Adrenal gland (tissue), 5 donors: ENCODE results near the gene DYSF.

Source experiments
- CTCF ChIP-seq, 6 experiments: fragments of 450-650 bp in 4 of 6; fragments of 200-600 bp in 2 of 6; sonication (generic) in 1 of 6; IDR thresholded peaks; 1 replicate in 5 of 6; 2 replicates in 1 of 6; pipeline versions ENCODE4 v1.5.1 to v1.8.0; 2016 to 2021; ENCODE audit warnings: antibody characterized with exemption in 6 of 6, mild to moderate bottlenecking in 2 of 6, moderate library complexity in 1 of 6
- POLR2A ChIP-seq, 2 donors: fragments of 450-650 bp; IDR thresholded peaks; one replicate each; pipeline ENCODE4 v1.6.1; 2017; ENCODE audit warnings: antibody characterized with exemption in 2 of 2, mild to moderate bottlenecking in 2 of 2, moderate library complexity in 1 of 2
- donor health status: DM: no; HTN: no; CAD: no.

GRCh38 chr2:71603311-71603811 lies 150.0 kb downstream of the DYSF start:
- TF ChIP-seq CTCF (IDR thresholded peaks at IDR 0.05) (no peak), POLR2A (IDR thresholded peaks at IDR 0.05) (no peak)
